ENCODE measurements around the gene GRHL3.

Gene GRHL3

DNA sequence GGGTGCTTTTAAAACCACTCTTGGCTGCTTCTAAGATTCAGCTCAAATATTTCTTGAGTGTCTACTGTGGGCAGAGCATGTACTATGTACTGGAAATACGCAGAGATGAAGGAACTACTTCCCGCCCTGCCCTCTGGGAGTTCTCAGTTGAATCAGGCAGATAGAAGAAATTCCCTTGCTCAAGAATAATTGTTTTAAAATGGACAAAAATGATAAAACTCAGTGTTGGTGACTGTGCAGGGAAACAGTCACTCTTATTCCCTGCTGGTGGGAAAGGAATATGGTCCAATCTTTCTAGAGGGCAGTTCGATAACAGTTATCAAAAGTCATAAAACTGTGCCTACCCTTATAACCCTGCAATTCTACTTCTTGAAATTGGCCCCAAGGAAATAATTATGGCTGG is 16.9 kb upstream of the GRHL3 start:
- Histone ChIP-seq H3K27ac (ENCODE audit: low read length) (no peak overlapping the region), H3K4me3 (ENCODE audit: low read length) (no peak overlapping the region), H3K27me3 (ENCODE audit: control insufficient read depth, insufficient read depth, low read length) (no peaks in the 10 kb centered on the region; the same call in 1 of the 2 replicates), H3K4me1 (ENCODE audit: control insufficient read depth, insufficient read depth, low read length) (0 out of 2 replicates have a peak, but pooled peaks cover 1% of the 10 kb centered on the region), H3K36me3 (ENCODE audit: control insufficient read depth, insufficient read depth, low read length) (no peaks in the 10 kb centered on the region), H3K9me3 (ENCODE audit: control insufficient read depth, insufficient read depth, low read length) (no peaks in the 10 kb centered on the region)
- no CpG with 5 or more reads among the region's 3 CpGs for WGBS (ENCODE audit: insufficient coverage, insufficient read length)
- no peak for DNase-seq (ENCODE audit: low read depth, low spot score)

DNA sequence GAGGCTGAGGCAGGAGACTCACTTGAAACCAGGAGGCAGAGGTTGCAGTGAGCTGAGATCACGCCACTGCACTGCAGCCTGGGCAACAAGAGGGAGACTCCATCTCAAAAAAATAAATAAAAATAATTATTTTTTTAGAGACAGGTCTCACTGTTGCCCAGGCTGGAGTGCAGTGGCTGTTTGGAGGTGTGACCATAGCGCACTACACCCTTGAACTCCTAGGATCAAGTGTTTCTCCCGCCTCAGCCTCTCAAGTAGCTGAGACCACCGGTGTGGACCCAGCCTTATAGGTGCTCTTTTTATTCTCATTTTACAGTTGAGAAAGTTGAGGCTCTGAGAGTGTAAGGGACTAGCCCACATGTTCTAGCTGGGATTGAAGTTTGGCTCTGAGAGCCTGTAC is 15.6 kb upstream of the GRHL3 start:
- WGBS (ENCODE audit: insufficient coverage, insufficient read length): no CpG with 5 or more reads among the region's 4 CpGs
- peaks cover 7% of the 10 kb centered on the region; the same call in 1 of the 2 replicates for H3K4me1 ChIP-seq (ENCODE audit: control insufficient read depth, insufficient read depth, low read length)
- DNase-seq (ENCODE audit: low read depth, low spot score): no peak
- H3K36me3 ChIP-seq (ENCODE audit: control insufficient read depth, insufficient read depth, low read length): no peaks in the 10 kb centered on the region
- H3K4me3 ChIP-seq (ENCODE audit: low read length): no peak overlapping the region
- no peaks in the 10 kb centered on the region for H3K9me3 ChIP-seq (ENCODE audit: control insufficient read depth, insufficient read depth, low read length)
- H3K27me3 ChIP-seq (ENCODE audit: control insufficient read depth, insufficient read depth, low read length): no peaks in the 10 kb centered on the region; the same call in 1 of the 2 replicates
- H3K27ac ChIP-seq (ENCODE audit: low read length): no peak overlapping the region

DNA sequence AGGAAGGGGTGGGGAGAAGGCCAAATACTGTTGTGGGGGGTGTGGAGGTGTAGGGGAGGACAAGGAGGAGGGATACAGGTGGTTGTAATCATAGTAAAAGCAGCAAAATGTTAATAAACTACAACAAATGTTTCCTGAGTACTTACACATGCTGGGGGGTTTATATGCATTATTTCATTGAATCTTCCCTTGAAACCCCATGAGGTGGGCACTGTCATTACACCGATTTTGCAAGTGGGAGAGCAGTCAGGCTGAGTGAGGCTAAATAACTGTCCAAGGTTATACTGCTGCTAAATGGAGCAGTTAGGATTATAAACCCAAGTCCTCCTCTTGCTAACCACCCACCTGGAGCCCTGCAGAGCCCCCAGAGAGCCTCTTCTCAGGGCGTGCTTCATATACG is 14.4 kb upstream of the GRHL3 start:
- no CpG with 5 or more reads among the region's 3 CpGs for WGBS (ENCODE audit: insufficient coverage, insufficient read length)
- Histone ChIP-seq H3K9me3 (ENCODE audit: control insufficient read depth, insufficient read depth, low read length) (no peaks in the 10 kb centered on the region), H3K4me3 (ENCODE audit: low read length) (no peak overlapping the region), H3K4me1 (ENCODE audit: control insufficient read depth, insufficient read depth, low read length) (peaks cover 12% of the 10 kb centered on the region; the same call in 1 of the 2 replicates), H3K27ac (ENCODE audit: low read length) (no peak overlapping the region), H3K36me3 (ENCODE audit: control insufficient read depth, insufficient read depth, low read length) (no peaks in the 10 kb centered on the region), H3K27me3 (ENCODE audit: control insufficient read depth, insufficient read depth, low read length) (no peaks in the 10 kb centered on the region; the same call in 1 of the 2 replicates)
- DNase-seq (ENCODE audit: low read depth, low spot score): no peak

DNA sequence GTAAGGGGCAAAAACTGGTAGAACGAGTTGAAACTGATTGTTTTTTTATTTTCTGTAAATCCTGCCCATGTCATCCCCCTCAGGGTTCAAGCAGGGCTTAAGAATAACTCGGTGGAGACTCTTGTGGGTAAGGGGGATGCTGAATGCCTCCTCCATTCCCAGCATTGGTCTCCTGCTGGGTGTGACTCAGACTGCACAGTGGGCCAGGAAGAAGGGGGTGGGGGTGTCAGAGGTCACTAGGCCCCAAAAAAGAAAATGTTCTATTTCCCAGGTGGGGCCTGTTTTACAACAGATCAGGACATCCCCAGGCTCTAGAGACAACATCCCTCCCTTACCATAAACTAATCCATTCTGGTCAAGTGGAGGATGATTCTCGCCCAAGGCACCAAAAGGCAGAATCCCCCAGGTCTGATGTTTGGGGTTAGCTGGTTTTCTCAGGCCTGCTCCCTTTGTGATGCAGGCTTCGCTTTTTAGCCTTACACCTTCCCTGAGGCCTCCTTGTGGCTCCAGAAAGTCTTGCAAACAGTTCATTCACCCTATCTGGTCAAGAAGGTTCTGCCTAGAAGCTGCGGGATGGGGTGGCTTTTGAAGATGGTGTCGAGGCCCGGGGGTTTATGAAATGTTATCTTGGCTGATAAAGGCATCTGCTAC is 10.7 kb upstream of the GRHL3 start:
- no peaks in the 10 kb centered on the region for H3K36me3 ChIP-seq (ENCODE audit: control insufficient read depth, insufficient read depth, low read length)
- H3K9me3 ChIP-seq (ENCODE audit: control insufficient read depth, insufficient read depth, low read length): no peaks in the 10 kb centered on the region
- peaks cover 14% of the 10 kb centered on the region; the same call in 1 of the 2 replicates for H3K4me1 ChIP-seq (ENCODE audit: control insufficient read depth, insufficient read depth, low read length)
- no peaks in the 10 kb centered on the region for H3K27me3 ChIP-seq (ENCODE audit: control insufficient read depth, insufficient read depth, low read length)
- WGBS (ENCODE audit: insufficient coverage, insufficient read length): no CpG with 5 or more reads among the region's 7 CpGs
- DNase-seq (ENCODE audit: low read depth, low spot score): peak; percentile 66
- H3K4me3 ChIP-seq (ENCODE audit: low read length): no peak overlapping the region
- no peak overlapping the region for H3K27ac ChIP-seq (ENCODE audit: low read length)

DNA sequence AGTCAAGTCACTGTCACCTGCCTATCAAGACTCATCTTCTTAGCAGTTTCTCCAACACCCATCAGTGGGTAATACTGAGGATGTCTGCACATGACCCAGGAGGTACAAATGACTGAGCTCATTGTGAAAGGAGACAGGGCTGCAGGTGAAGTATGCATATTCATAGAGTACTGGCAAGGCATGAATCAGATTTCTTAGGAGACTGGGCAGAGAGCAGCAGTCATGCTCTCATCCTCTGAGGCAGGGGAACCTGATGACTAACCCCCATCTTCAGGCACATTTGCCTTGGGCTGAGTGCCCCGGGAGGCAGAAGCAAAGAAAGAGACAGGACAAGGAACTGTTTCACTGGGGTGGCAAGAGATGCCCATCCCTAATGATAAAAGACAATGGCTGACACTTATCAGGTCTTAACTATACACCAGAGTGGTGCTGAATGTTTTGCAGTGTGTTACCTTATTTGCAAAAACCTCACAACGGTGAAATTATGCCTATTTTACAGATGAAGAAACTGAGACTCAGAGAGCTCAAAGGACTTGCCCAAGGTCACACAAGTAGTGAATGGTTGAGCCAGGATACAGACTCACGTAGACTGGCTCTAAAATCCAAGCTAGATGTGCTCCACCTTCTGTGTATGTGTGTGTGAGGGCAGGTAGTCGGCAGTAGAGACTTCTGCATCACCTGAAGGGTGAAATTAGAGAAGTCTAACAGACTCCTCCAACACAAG is 9.2 kb upstream of the GRHL3 start:
- DNase-seq (ENCODE audit: low read depth, low spot score): no peak
- Histone ChIP-seq H3K4me3 (ENCODE audit: low read length) (no peak overlapping the region), H3K4me1 (ENCODE audit: control insufficient read depth, insufficient read depth, low read length) (peaks cover 14% of the 10 kb centered on the region; the same call in 1 of the 2 replicates), H3K9me3 (ENCODE audit: control insufficient read depth, insufficient read depth, low read length) (no peaks in the 10 kb centered on the region), H3K27me3 (ENCODE audit: control insufficient read depth, insufficient read depth, low read length) (no peaks in the 10 kb centered on the region), H3K27ac (ENCODE audit: low read length) (no peak overlapping the region), H3K36me3 (ENCODE audit: control insufficient read depth, insufficient read depth, low read length) (no peaks in the 10 kb centered on the region)
- WGBS (ENCODE audit: insufficient coverage, insufficient read length): no CpG with 5 or more reads among the region's 4 CpGs

DNA sequence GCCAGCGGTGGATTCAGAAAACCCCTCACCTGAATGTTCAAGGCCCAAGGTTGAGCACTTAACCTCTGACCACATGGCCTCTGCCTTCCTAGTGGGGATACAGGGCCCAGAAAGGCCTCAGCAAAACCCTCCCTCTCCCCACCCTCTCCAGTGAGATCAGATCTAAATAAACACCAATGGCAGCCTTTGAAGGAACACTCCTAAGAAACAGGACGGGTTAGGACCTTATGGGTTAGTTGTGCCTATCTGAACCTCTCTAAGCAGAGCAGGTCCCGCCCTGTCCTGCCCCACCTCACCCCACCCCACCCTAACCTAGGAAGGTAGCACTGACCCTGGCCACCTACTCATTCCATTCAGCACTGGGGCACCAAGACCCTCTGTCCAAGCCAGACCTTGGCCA is 7.9 kb upstream of the GRHL3 start:
- no peaks in the 10 kb centered on the region for H3K27me3 ChIP-seq (ENCODE audit: control insufficient read depth, insufficient read depth, low read length)
- no peak overlapping the region for H3K27ac ChIP-seq (ENCODE audit: low read length)
- no peaks in the 10 kb centered on the region for H3K9me3 ChIP-seq (ENCODE audit: control insufficient read depth, insufficient read depth, low read length)
- peaks cover 14% of the 10 kb centered on the region; the same call in 1 of the 2 replicates for H3K4me1 ChIP-seq (ENCODE audit: control insufficient read depth, insufficient read depth, low read length)
- H3K36me3 ChIP-seq (ENCODE audit: control insufficient read depth, insufficient read depth, low read length): no peaks in the 10 kb centered on the region
- no CpG with 5 or more reads among the region's 3 CpGs for WGBS (ENCODE audit: insufficient coverage, insufficient read length)
- no peak overlapping the region for H3K4me3 ChIP-seq (ENCODE audit: low read length)
- no peak for DNase-seq (ENCODE audit: low read depth, low spot score)

DNA sequence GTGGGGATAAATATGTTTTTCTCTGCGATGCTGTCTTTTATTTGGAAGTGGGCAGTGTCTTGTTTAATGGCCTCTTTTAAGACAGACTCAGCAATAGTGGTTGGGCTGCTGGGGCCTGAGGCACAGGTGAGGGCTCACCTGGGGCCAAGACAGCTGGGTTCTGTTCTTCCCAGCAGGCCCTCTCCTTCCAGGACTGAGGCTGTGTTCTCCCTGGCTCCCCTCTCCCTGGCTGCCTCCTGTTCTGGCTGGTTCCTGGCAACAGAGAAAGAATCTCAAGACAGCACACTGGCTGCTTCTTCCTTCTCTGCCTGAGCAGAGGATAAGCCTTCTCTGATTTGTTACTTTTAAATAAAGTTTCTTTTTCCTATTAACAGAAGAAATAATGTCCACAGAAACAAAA is 7.4 kb upstream of the GRHL3 start:
- WGBS (ENCODE audit: insufficient coverage, insufficient read length): no CpG with 5 or more reads among the region's 1 CpG
- H3K27ac ChIP-seq (ENCODE audit: low read length): no peak overlapping the region

DNA sequence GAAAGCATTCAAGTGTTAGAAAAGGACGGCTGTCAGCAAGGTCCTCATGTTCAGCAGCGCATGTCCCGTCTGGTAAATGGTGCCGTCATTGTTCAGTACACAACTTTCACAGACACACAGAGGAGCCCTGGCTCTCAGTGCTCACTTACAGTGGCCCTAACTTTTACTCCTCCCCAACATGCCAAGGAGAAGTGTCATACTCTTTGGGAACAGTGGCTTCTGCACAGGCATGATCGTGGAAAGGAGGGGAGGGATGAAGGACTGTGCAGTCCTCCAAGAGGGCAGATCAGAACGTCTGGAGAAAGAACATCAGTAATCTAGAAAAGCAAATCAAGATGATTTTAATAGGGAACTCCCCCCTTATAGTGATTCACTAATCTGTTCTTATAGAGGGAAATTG is 3.8 kb upstream of the GRHL3 start:
- Histone ChIP-seq H3K36me3 (ENCODE audit: control insufficient read depth, insufficient read depth, low read length) (no peaks in the 10 kb centered on the region), H3K9me3 (ENCODE audit: control insufficient read depth, insufficient read depth, low read length) (no peaks in the 10 kb centered on the region), H3K4me3 (ENCODE audit: low read length) (no peak overlapping the region), H3K27ac (ENCODE audit: low read length) (no peak overlapping the region), H3K27me3 (ENCODE audit: control insufficient read depth, insufficient read depth, low read length) (peaks cover 6% of the 10 kb centered on the region; the same call in 1 of the 2 replicates), H3K4me1 (ENCODE audit: control insufficient read depth, insufficient read depth, low read length) (peaks cover 2% of the 10 kb centered on the region; the same call in 1 of the 2 replicates)
- no peak for DNase-seq (ENCODE audit: low read depth, low spot score)
- no CpG with 5 or more reads among the region's 6 CpGs for whole genome bisulfite sequencing (ENCODE audit: insufficient coverage, insufficient read length)

More for the DNA sequence above, 7.4 kb upstream of the GRHL3 start:
- no peak for DNase-seq (ENCODE audit: low read depth, low spot score)
- Histone ChIP-seq H3K9me3 (ENCODE audit: control insufficient read depth, insufficient read depth, low read length) (no peaks in the 10 kb centered on the region), H3K4me3 (ENCODE audit: low read length) (no peak overlapping the region), H3K27me3 (ENCODE audit: control insufficient read depth, insufficient read depth, low read length) (no peaks in the 10 kb centered on the region), H3K4me1 (ENCODE audit: control insufficient read depth, insufficient read depth, low read length) (peaks cover 14% of the 10 kb centered on the region; the same call in 1 of the 2 replicates), H3K36me3 (ENCODE audit: control insufficient read depth, insufficient read depth, low read length) (no peaks in the 10 kb centered on the region)

DNA sequence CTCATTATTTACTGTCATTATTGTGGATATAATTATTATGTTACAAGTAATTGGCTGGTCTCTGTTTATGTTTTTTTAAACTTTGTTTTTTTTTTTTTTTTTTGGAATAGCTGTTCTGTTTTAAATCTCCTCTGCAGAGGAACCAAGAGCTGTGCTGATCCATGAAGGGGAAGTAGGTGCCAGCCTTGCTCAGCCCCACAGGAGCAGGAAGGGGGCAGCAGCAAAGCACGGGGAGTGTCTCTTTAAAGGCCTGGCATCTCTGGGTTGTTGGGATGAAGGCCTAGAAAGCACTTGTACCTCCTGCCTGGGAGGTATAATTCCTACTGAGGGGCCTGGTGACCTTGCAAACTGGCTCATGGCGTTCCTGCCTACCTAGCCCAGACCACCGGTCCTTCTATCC is 2.5 kb upstream of the GRHL3 start:
- H3K27ac ChIP-seq (ENCODE audit: low read length): no peak overlapping the region
- no peaks in the 10 kb centered on the region for H3K9me3 ChIP-seq (ENCODE audit: control insufficient read depth, insufficient read depth, low read length)
- H3K4me3 ChIP-seq (ENCODE audit: low read length): no peak overlapping the region
- peaks cover 13% of the 10 kb centered on the region; the same call in 1 of the 2 replicates for H3K27me3 ChIP-seq (ENCODE audit: control insufficient read depth, insufficient read depth, low read length)
- DNase-seq (ENCODE audit: low read depth, low spot score): no peak
- H3K4me1 ChIP-seq (ENCODE audit: control insufficient read depth, insufficient read depth, low read length): peaks cover 4% of the 10 kb centered on the region; the same call in 1 of the 2 replicates
- no peaks in the 10 kb centered on the region for H3K36me3 ChIP-seq (ENCODE audit: control insufficient read depth, insufficient read depth, low read length)
- WGBS (ENCODE audit: insufficient coverage, insufficient read length): no CpG with 5 or more reads among the region's 3 CpGs

DNA sequence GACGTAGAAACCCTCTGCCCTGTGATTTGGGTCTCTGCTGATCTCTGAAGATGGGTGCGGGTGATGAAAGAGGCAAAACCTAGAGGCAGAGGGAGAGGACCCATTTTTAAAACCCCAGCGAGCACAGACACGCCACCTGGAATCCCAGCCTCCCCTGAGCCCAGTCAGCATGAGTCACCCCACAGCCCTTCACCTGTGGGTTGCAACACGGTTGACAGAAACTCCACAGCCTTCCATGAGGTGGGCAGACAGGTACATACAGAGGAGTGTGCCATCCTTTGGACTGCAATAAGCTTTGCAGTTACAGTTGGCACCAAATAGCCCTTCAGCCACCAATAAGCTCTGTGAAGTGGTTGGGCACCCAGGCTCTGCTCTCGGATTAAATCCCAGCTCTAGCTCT is 2.1 kb upstream of the GRHL3 start:
- no peaks in the 10 kb centered on the region for H3K9me3 ChIP-seq (ENCODE audit: control insufficient read depth, insufficient read depth, low read length)
- no peak overlapping the region for H3K27ac ChIP-seq (ENCODE audit: low read length)
- H3K36me3 ChIP-seq (ENCODE audit: control insufficient read depth, insufficient read depth, low read length): no peaks in the 10 kb centered on the region
- no peak for DNase-seq (ENCODE audit: low read depth, low spot score)
- peaks cover 5% of the 10 kb centered on the region; the same call in 1 of the 2 replicates for H3K4me1 ChIP-seq (ENCODE audit: control insufficient read depth, insufficient read depth, low read length)
- WGBS (ENCODE audit: insufficient coverage, insufficient read length): no CpG with 5 or more reads among the region's 6 CpGs
- H3K4me3 ChIP-seq (ENCODE audit: low read length): no peak overlapping the region
- H3K27me3 ChIP-seq (ENCODE audit: control insufficient read depth, insufficient read depth, low read length): peaks cover 13% of the 10 kb centered on the region; the same call in 1 of the 2 replicates
